ENCODE measurements around the gene RAB22A.

RAB22A gene

GRCh38 chr20:58312836-58313235 lies 3.3 kb downstream of the RAB22A start:
- DNase-seq (ENCODE audit: insufficient read length, low spot score), result no peak
- TF ChIP-seq POU2F2 (IDR thresholded peaks at IDR 0.05; ENCODE audit: low read depth, low read length) (no peak), POLR2A (IDR thresholded peaks at IDR 0.05; ENCODE audit: low read depth, low read length) (no peak)
- FAIRE-seq, result no peak

GRCh38 chr20:58313396-58313795 lies 3.9 kb downstream of the RAB22A start:
- TF ChIP-seq POU2F2 (IDR thresholded peaks at IDR 0.05; ENCODE audit: low read depth, low read length), result no peak
- no peak for TF ChIP-seq POLR2AphosphoS5 (IDR thresholded peaks at IDR 0.05; ENCODE audit: low read depth, low read length)
- TF ChIP-seq PAX5 (IDR thresholded peaks at IDR 0.05; ENCODE audit: insufficient read depth, low read length, severe bottlenecking), result no peak
- no peak for TF ChIP-seq TAF1 (IDR thresholded peaks at IDR 0.05; ENCODE audit: low read depth, low read length)
- TF ChIP-seq SPI1 (IDR thresholded peaks at IDR 0.05; ENCODE audit: low read depth, low read length), result no peak
- TF ChIP-seq POLR2A (IDR thresholded peaks at IDR 0.05; ENCODE audit: low read depth, low read length), result no peak
- FAIRE-seq, result no peak
- DNase-seq (ENCODE audit: insufficient read length, low spot score), result no peak

GRCh38 chr20:58321205-58321604 lies 11.7 kb downstream of the RAB22A start:
- TF ChIP-seq PAX5 (IDR thresholded peaks at IDR 0.05; ENCODE audit: insufficient read depth, low read length, severe bottlenecking) (no peak), POU2F2 (IDR thresholded peaks at IDR 0.05; ENCODE audit: low read depth, low read length) (no peak), POLR2A (IDR thresholded peaks at IDR 0.05; ENCODE audit: low read depth, low read length) (no peak), POLR2AphosphoS5 (IDR thresholded peaks at IDR 0.05; ENCODE audit: low read depth, low read length) (no peak), TAF1 (IDR thresholded peaks at IDR 0.05; ENCODE audit: low read depth, low read length) (no peak), SPI1 (IDR thresholded peaks at IDR 0.05; ENCODE audit: low read depth, low read length) (no peak)
- FAIRE-seq (no peak), DNase-seq (ENCODE audit: insufficient read length, low spot score) (no peak)

- no peak for TF ChIP-seq TAF1 (IDR thresholded peaks at IDR 0.05; ENCODE audit: low read depth, low read length)
- no peak for DNase-seq (ENCODE audit: insufficient read length, low spot score)
- no peak for FAIRE-seq
Measured at GRCh38 chr20:58322083-58322482, 12.6 kb downstream of the RAB22A start.

GRCh38 chr20:58325912-58326311 lies 16.4 kb downstream of the RAB22A start:
- DNase-seq (ENCODE audit: insufficient read length, low spot score), result no peak
- no peak for TF ChIP-seq PAX5 (IDR thresholded peaks at IDR 0.05; ENCODE audit: insufficient read depth, low read length, severe bottlenecking)
- TF ChIP-seq POLR2AphosphoS5 (IDR thresholded peaks at IDR 0.05; ENCODE audit: low read depth, low read length), result no peak
- no peak for TF ChIP-seq POU2F2 (IDR thresholded peaks at IDR 0.05; ENCODE audit: low read depth, low read length)
- TF ChIP-seq POLR2A (IDR thresholded peaks at IDR 0.05; ENCODE audit: low read depth, low read length), result no peak
- no peak for TF ChIP-seq TAF1 (IDR thresholded peaks at IDR 0.05; ENCODE audit: low read depth, low read length)
- no peak for TF ChIP-seq SPI1 (IDR thresholded peaks at IDR 0.05; ENCODE audit: low read depth, low read length)
- FAIRE-seq, result no peak

- no peak for DNase-seq (ENCODE audit: insufficient read length, low spot score)
- TF ChIP-seq POLR2AphosphoS5 (IDR thresholded peaks at IDR 0.05; ENCODE audit: low read depth, low read length) (no peak), POU2F2 (IDR thresholded peaks at IDR 0.05; ENCODE audit: low read depth, low read length) (no peak)
- no peak for FAIRE-seq
Measured at GRCh38 chr20:58327211-58327610, 17.7 kb downstream of the RAB22A start.

GRCh38 chr20:58328836-58329235 lies 19.3 kb downstream of the RAB22A start:
- no peak for FAIRE-seq
- DNase-seq (ENCODE audit: insufficient read length, low spot score), result no peak
- no peak for TF ChIP-seq POLR2AphosphoS5 (IDR thresholded peaks at IDR 0.05; ENCODE audit: low read depth, low read length)

- FAIRE-seq, result no peak
- TF ChIP-seq POU2F2 (IDR thresholded peaks at IDR 0.05; ENCODE audit: low read depth, low read length), result no peak
- no peak for TF ChIP-seq PAX5 (IDR thresholded peaks at IDR 0.05; ENCODE audit: insufficient read depth, low read length, severe bottlenecking)
- no peak for TF ChIP-seq TAF1 (IDR thresholded peaks at IDR 0.05; ENCODE audit: low read depth, low read length)
- no peak for TF ChIP-seq POLR2A (IDR thresholded peaks at IDR 0.05; ENCODE audit: low read depth, low read length)
- no peak for TF ChIP-seq POLR2AphosphoS5 (IDR thresholded peaks at IDR 0.05; ENCODE audit: low read depth, low read length)
- no peak for TF ChIP-seq SPI1 (IDR thresholded peaks at IDR 0.05; ENCODE audit: low read depth, low read length)
- no peak for DNase-seq (ENCODE audit: insufficient read length, low spot score)
Measured at GRCh38 chr20:58329711-58330110, 20.2 kb downstream of the RAB22A start.

GRCh38 chr20:58330249-58330648 lies 20.7 kb downstream of the RAB22A start:
- DNase-seq (ENCODE audit: insufficient read length, low spot score) (no peak), FAIRE-seq (no peak)
- TF ChIP-seq SPI1 (IDR thresholded peaks at IDR 0.05; ENCODE audit: low read depth, low read length) (no peak), POU2F2 (IDR thresholded peaks at IDR 0.05; ENCODE audit: low read depth, low read length) (no peak), TAF1 (IDR thresholded peaks at IDR 0.05; ENCODE audit: low read depth, low read length) (no peak), POLR2A (IDR thresholded peaks at IDR 0.05; ENCODE audit: low read depth, low read length) (no peak), POLR2AphosphoS5 (IDR thresholded peaks at IDR 0.05; ENCODE audit: low read depth, low read length) (no peak), PAX5 (IDR thresholded peaks at IDR 0.05; ENCODE audit: insufficient read depth, low read length, severe bottlenecking) (no peak)

GRCh38 chr20:58330687-58331086 lies 21.2 kb downstream of the RAB22A start:
- DNase-seq (ENCODE audit: insufficient read length, low spot score) (no peak), FAIRE-seq (no peak)
- TF ChIP-seq POLR2A (IDR thresholded peaks at IDR 0.05; ENCODE audit: low read depth, low read length) (no peak), POLR2AphosphoS5 (IDR thresholded peaks at IDR 0.05; ENCODE audit: low read depth, low read length) (no peak), PAX5 (IDR thresholded peaks at IDR 0.05; ENCODE audit: insufficient read depth, low read length, severe bottlenecking) (no peak), TAF1 (IDR thresholded peaks at IDR 0.05; ENCODE audit: low read depth, low read length) (no peak), POU2F2 (IDR thresholded peaks at IDR 0.05; ENCODE audit: low read depth, low read length) (no peak), SPI1 (IDR thresholded peaks at IDR 0.05; ENCODE audit: low read depth, low read length) (no peak)

- FAIRE-seq (no peak), DNase-seq (ENCODE audit: insufficient read length, low spot score) (no peak)
- no peak for TF ChIP-seq PAX5 (IDR thresholded peaks at IDR 0.05; ENCODE audit: insufficient read depth, low read length, severe bottlenecking)
- no peak for TF ChIP-seq SPI1 (IDR thresholded peaks at IDR 0.05; ENCODE audit: low read depth, low read length)
- TF ChIP-seq POLR2A (IDR thresholded peaks at IDR 0.05; ENCODE audit: low read depth, low read length), result no peak
- TF ChIP-seq TAF1 (IDR thresholded peaks at IDR 0.05; ENCODE audit: low read depth, low read length), result no peak
- no peak for TF ChIP-seq POU2F2 (IDR thresholded peaks at IDR 0.05; ENCODE audit: low read depth, low read length)
- TF ChIP-seq POLR2AphosphoS5 (IDR thresholded peaks at IDR 0.05; ENCODE audit: low read depth, low read length), result no peak
Measured at GRCh38 chr20:58331961-58332551, 22.5 kb downstream of the RAB22A start.

All from GM12891 (cell line).